GM12865 (cell line): ENCODE data around the gene SLC10A6.

ENCODE experiments used
- DNase-seq: peaks from one replicate; pipeline ENCODE4 v3.0.0; 2010; ENCODE audit warnings: low read depth
- H3K4me3 ChIP-seq: 2 replicates; pipeline ENCODE4 v1.5.1; 2011; ENCODE audit warnings: mild to moderate bottlenecking, low read depth, low read length, control low read depth
- CTCF ChIP-seq: IDR thresholded peaks from 2 replicates; pipeline ENCODE4 v1.5.1; 2011; ENCODE audit warnings: low read length, control low read depth, low read depth, inconsistent platforms; ENCODE audit not compliant: insufficient read depth; ENCODE audit errors: missing control alignments

The SLC10A6 gene

DNA sequence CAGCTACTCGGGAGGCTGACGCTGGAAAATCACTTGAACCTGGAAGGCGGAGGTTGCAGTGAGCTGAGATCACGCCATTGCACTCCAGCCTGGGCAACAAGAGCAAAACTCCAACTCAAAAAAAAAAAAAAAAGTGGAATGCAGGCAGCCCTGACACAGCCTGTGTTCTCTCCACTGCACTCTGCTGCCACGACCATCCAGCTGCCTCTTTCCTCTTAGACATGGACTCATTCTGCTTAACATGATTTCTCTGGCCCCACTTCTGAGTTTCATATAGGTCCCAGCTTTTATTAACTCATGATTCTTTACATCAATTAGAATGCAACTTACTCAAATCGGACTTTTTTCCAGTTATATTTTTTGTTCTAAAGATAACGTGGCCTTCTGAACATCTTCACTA lies 29.6 kb downstream of the SLC10A6 start:
- no peak for DNase-seq
- TF ChIP-seq CTCF, result no peak
- H3K4me3 ChIP-seq, result no peak overlapping the region

GRCh38 chr4:86818841-86819240 lies 30.3 kb downstream of the SLC10A6 start:
- peak; percentile 17 for DNase-seq
- TF ChIP-seq CTCF, result no peak
- no peak overlapping the region for H3K4me3 ChIP-seq

DNA sequence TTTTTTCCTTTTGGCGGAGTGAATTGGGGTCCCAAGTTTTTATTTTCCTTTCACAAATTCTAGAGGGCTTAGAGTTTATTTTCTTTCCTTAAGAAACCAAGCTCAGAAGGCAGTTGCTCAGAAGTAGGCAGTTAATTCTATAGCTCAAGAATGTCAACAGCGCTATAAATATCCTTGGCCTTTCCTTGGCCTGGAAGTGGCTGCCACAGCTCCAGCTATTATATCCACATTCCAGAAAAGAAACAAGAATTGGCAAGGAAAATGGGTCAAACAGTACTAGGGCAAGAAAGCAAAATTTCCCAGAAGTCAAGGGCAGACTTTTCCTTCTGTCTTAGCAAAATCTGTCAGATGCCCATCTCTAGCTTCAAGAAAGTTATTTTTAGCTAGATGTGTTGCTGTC lies 31.0 kb downstream of the SLC10A6 start:
- DNase-seq, result no peak
- TF ChIP-seq CTCF, result no peak
- H3K4me3 ChIP-seq, result no peak overlapping the region

- no peak overlapping the region for H3K4me3 ChIP-seq
- no peak for DNase-seq
- no peak for TF ChIP-seq CTCF
These were observed 32.5 kb downstream of the SLC10A6 start for GRCh38 chr4:86816501-86817273.

- H3K4me3 ChIP-seq, result no peak overlapping the region
- no peak for DNase-seq
- TF ChIP-seq CTCF, result no peak
These were observed 33.5 kb downstream of the SLC10A6 start for GRCh38 chr4:86815653-86816052.

GRCh38 chr4:86810847-86811246 lies 38.3 kb downstream of the SLC10A6 start:
- no peak overlapping the region for H3K4me3 ChIP-seq
- no peak for DNase-seq
- TF ChIP-seq CTCF, result no peak

GRCh38 chr4:86809809-86810208 lies 39.4 kb downstream of the SLC10A6 start:
- no peak overlapping the region for H3K4me3 ChIP-seq
- no peak for DNase-seq
- no peak for TF ChIP-seq CTCF
